CD4-positive, alpha-beta T cell treated with Interleukin-6 for 4 hours (primary cell): ENCODE results near the gene ZSCAN18.
A peak's percentile ranks its signal among the peaks of the same experiment; 100 is the strongest.
"Not testable (repeated sequence)": the region's sequence is repeated elsewhere in the genome, so short reads cannot be mapped to it uniquely, and the experiment has no call there.

ENCODE experiments used
- DNase-seq: peaks from one replicate; pipeline ENCODE4 v3.0.0-alpha.2; 2020; ENCODE audit warnings: mixed read lengths

Gene ZSCAN18

GRCh38 chr19:58097781-58098681, at the start of gene ZSCAN18:
Gene ZSCAN18 (minus strand): TSS chr19:58098231. CDS start chr19:58090267, 7,964 bp downstream.
- peak; percentile 95 for DNase-seq

GRCh38 chr19:58147475-58147874, 49.4 kb upstream of the ZSCAN18 start:
- not testable (repeated sequence) for DNase-seq

GRCh38 chr19:58145849-58146248, 47.8 kb upstream of the ZSCAN18 start:
- DNase-seq = no peak

- DNase-seq = no peak
Measured at GRCh38 chr19:58134244-58134643, 36.2 kb upstream of the ZSCAN18 start.

GRCh38 chr19:58129284-58129683, 31.3 kb upstream of the ZSCAN18 start:
- DNase-seq = no peak

GRCh38 chr19:58128041-58128685, 30.1 kb upstream of the ZSCAN18 start:
- no peak for DNase-seq

- no peak for DNase-seq
Measured at GRCh38 chr19:58123354-58123753, 25.3 kb upstream of the ZSCAN18 start.

- no peak for DNase-seq
Measured at GRCh38 chr19:58118979-58119733, 21.1 kb upstream of the ZSCAN18 start.

- no peak for DNase-seq
Measured at GRCh38 chr19:58117841-58118575, 20.0 kb upstream of the ZSCAN18 start.

- DNase-seq = no peak
Measured at GRCh38 chr19:58108546-58108817, 10.5 kb upstream of the ZSCAN18 start.

GRCh38 chr19:58107778-58108545, 9.9 kb upstream of the ZSCAN18 start:
- DNase-seq = no peak

- DNase-seq = no peak
Measured at GRCh38 chr19:58098682-58098998, 609 bp upstream of the ZSCAN18 start.

GRCh38 chr19:58097349-58097748, 682 bp downstream of the ZSCAN18 start:
- DNase-seq = no peak

- DNase-seq = no peak
Measured at GRCh38 chr19:58096884-58097283, 1.1 kb downstream of the ZSCAN18 start.

GRCh38 chr19:58095328-58095727, 2.7 kb downstream of the ZSCAN18 start:
- no peak for DNase-seq

- DNase-seq = no peak
Measured at GRCh38 chr19:58093071-58093470, 5.0 kb downstream of the ZSCAN18 start.

GRCh38 chr19:58091251-58091995, 6.6 kb downstream of the ZSCAN18 start:
- no peak for DNase-seq

- no peak for DNase-seq
Measured at GRCh38 chr19:58089846-58090245, 8.2 kb downstream of the ZSCAN18 start.

- DNase-seq = no peak
Measured at GRCh38 chr19:58088521-58089052, 9.4 kb downstream of the ZSCAN18 start.

- no peak for DNase-seq
Measured at GRCh38 chr19:58086825-58087710, 11.0 kb downstream of the ZSCAN18 start.
